ENCODE results near the gene REEP3. TPM values are rescaled to one million over a fixed set of nuclear protein-coding genes. Genes with fewer than 3 reads are reported as not detected.

REEP3 gene
- total and polyA plus RNA-seq, 8 donors = 7.3 to 90.4 (median 30.3) TPM

DNA sequence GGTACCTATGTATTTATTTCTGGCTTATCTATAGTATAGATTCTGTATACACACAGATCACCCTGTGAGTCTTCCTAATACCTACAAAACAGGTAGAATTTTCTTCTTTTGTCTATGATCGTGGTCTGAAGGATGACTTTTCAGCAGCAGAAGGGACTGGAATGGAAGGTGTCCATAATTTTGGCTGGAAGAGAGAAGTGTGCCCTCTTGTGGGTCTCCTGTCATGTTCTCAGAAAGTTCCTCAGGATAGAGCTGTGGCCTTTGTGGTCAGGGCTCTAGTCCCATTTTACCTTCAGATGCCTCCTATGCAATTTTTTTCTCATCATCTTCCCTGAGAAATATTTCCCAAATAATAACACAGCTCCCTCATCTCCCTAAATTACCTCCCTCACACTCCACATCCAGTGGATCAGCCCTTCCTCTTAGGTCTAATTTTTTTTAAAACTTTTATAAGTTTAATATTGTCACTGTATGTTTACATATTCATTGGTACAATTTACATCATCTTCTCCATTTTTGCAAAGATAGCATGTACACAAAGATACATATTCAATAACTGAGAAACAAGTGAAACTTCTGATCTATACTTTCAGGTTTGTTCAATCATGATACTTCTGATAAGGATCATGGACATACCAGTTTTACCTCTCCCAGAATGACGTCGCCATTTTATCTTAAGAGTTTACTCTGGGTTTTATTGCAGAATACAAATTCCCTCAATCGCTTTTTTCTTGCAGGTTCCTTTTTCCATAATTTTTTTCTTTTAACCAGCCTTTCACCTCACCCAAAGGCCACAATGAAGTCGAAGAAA, 112.7 kb downstream of the REEP3 start:
- Histone ChIP-seq H3K36me3 (no peaks in the 10 kb centered on the region), H3K27ac (no peak overlapping the region), H3K4me1 (peaks cover 12 to 22% (median 21%) of the 10 kb centered on the region in 4 donors), H3K9me3 (no peaks in the 10 kb centered on the region), H3K27me3 (no peaks in the 10 kb centered on the region), H3K4me3 (no peak overlapping the region)
- TF ChIP-seq, protein P1, sequence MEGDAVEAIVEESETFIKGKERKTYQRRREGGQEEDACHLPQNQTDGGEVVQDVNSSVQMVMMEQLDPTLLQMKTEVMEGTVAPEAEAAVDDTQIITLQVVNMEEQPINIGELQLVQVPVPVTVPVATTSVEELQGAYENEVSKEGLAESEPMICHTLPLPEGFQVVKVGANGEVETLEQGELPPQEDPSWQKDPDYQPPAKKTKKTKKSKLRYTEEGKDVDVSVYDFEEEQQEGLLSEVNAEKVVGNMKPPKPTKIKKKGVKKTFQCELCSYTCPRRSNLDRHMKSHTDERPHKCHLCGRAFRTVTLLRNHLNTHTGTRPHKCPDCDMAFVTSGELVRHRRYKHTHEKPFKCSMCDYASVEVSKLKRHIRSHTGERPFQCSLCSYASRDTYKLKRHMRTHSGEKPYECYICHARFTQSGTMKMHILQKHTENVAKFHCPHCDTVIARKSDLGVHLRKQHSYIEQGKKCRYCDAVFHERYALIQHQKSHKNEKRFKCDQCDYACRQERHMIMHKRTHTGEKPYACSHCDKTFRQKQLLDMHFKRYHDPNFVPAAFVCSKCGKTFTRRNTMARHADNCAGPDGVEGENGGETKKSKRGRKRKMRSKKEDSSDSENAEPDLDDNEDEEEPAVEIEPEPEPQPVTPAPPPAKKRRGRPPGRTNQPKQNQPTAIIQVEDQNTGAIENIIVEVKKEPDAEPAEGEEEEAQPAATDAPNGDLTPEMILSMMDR (IDR thresholded peaks at IDR 0.05) = peak in 3 of 7 experiments; percentile 13 to 33 (median 14)
- TF ChIP-seq POLR2AphosphoS5 (IDR thresholded peaks at IDR 0.05) (no peak), EP300 (IDR thresholded peaks at IDR 0.05) (no peak), POLR2A (IDR thresholded peaks at IDR 0.05) (no peak)
- intact Hi-C loops (cut with DNase I; ENCODE audit: low total_unique reads) = no loop called here
- 45 to 67% (median 53%) methylated on average over 5 of the region's 5 CpGs for WGBS, 5 donors
- DNase-seq = peak in 1 of 2 donors; percentile 63

GRCh38 chr10:63634488-63635065, 113.4 kb downstream of the REEP3 start:
- no peaks in the 10 kb centered on the region for H3K9me3 ChIP-seq
- H3K27me3 ChIP-seq = no peaks in the 10 kb centered on the region
- TF ChIP-seq, protein P1 (IDR thresholded peaks at IDR 0.05) = no peak
- TF ChIP-seq EP300 (IDR thresholded peaks at IDR 0.05) (no peak), POLR2A (IDR thresholded peaks at IDR 0.05) (no peak), POLR2AphosphoS5 (IDR thresholded peaks at IDR 0.05) (no peak)
- intact Hi-C loops (cut with DNase I; ENCODE audit: low total_unique reads) = no loop called here
- no peaks in the 10 kb centered on the region for H3K36me3 ChIP-seq
- WGBS, 5 donors = 87 to 93% (median 88%) methylated on average over 6 of the region's 6 CpGs
- no peak overlapping the region for H3K4me3 ChIP-seq
- no peak overlapping the region for H3K27ac ChIP-seq
- DNase-seq = no peak
- H3K4me1 ChIP-seq = peaks cover 12 to 21% (median 16%) of the 10 kb centered on the region in 4 donors

DNA sequence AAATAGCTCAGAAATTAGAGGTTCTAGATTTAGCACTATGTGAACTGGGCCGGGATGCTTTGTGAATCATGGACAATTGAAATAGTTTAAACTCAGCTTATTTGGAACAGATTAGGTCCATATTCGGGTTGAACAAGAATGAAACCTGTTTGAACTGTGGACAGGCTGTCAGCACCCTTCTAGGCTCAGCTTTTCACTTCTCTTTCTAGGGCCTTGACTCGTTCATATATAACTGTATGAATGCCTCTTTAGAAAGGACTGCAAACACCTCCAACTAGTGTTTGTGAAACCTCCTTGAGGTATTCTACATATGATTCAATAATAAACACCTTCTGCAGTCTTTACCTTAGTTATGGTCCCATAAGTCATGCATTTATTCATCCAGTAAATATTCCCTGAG, 115.6 kb downstream of the REEP3 start:
- intact Hi-C loops (cut with DNase I; ENCODE audit: low total_unique reads) = no loop called here
- Histone ChIP-seq H3K9me3 (no peaks in the 10 kb centered on the region), H3K4me3 (no peak overlapping the region), H3K27ac (no peak overlapping the region), H3K4me1 (peaks cover 1 to 11% (median 3%) of the 10 kb centered on the region in 4 donors), H3K36me3 (no peaks in the 10 kb centered on the region), H3K27me3 (no peaks in the 10 kb centered on the region)
- no peak for DNase-seq
- TF ChIP-seq POLR2AphosphoS5 (IDR thresholded peaks at IDR 0.05) = no peak
- TF ChIP-seq, protein P1 (IDR thresholded peaks at IDR 0.05) = no peak
- TF ChIP-seq EP300 (IDR thresholded peaks at IDR 0.05) = no peak
- TF ChIP-seq POLR2A (IDR thresholded peaks at IDR 0.05) = no peak
- 41 to 49% (median 44%) methylated on average over 3 of the region's 3 CpGs for WGBS, 5 donors

DNA sequence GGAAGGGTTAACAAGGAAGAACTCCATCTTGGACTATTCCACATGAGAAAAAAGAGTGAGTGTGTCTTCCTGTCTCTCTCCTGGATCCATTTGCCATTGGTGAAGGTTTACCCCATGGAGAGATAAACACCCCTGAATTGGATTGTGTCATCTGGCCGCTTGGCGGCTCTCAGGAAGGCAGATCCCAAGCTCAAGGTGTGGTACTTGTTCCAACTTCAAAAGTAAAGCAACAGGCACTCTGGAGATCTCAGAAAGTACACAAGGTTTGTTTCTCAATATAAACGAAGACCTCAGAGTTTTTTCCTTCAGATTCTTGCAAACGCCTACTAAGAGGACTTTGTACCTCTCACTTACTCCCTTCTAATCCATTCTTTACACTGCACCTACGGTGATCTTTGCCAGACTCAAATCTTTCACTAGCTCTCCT, 116.7 kb downstream of the REEP3 start:
- intact Hi-C loops (cut with DNase I; ENCODE audit: low total_unique reads) = no loop called here
- TF ChIP-seq, protein P1 (IDR thresholded peaks at IDR 0.05) = no peak
- TF ChIP-seq POLR2AphosphoS5 (IDR thresholded peaks at IDR 0.05) = peak in 1 of 3 donors; percentile 18
- Histone ChIP-seq H3K36me3 (no peaks in the 10 kb centered on the region), H3K27me3 (no peaks in the 10 kb centered on the region), H3K27ac (peak overlapping the region; percentile 12 to 57 (median 25)), H3K9me3 (no peaks in the 10 kb centered on the region), H3K4me1 (peaks cover 0 to 8% (median 2%) of the 10 kb centered on the region in 4 donors), H3K4me3 (no peak overlapping the region)
- 30 to 53% (median 32%) methylated on average over 5 of the region's 5 CpGs for WGBS, 5 donors
- DNase-seq = peak in 1 of 2 donors; percentile 50
